HCT116 (cell line): ENCODE data around the gene PLRG1. TPM values are rescaled to one million over a fixed set of nuclear protein-coding genes. Genes with fewer than 3 reads are reported as not detected.

ENCODE experiments used
- ATAC-seq: fragments of 200-7000 bp; cut with Tn5 transposase; 2 replicates; pipeline ENCODE4 v1.9.1; 2020; ENCODE audit warnings: mild to moderate bottlenecking, moderate library complexity
- BruUV-seq: library from RNA; stranded (reverse); fragments of 400-500 nt; replicated peaks from 2 replicates; lab custom pipeline; 2021; lab: Mats Ljungman, UMichigan
- CTCF ChIA-PET: fragments of 300-600 bp; sonication (Branson Sonifier 250); formaldehyde crosslinking; loops from one replicate; lab custom pipeline; 2021; ENCODE audit warnings: antibody characterized with exemption; lab: Charles Lee
- POLR2A ChIA-PET: fragments of 300-600, 350-600 bp; sonication (Branson Sonifier 250); formaldehyde crosslinking; loops from one replicate; lab custom pipeline; 2021; ENCODE audit warnings: antibody characterized with exemption; lab: Charles Lee
- RAD21 ChIA-PET, 2 experiments: fragments of 300-600 bp; sonication (Branson Sonifier 250); formaldehyde crosslinking; loops; one replicate each; lab custom pipeline; 2023; ENCODE audit warnings: low total read pairs in 2 of 2; ENCODE audit not compliant: uncharacterized antibody in 2 of 2, unreplicated experiment in 2 of 2, low non-redundant PET in 1 of 2; lab: Charles Lee
- DNase-seq: peaks from one replicate; pipeline ENCODE4 v3.0.0-alpha.2; 2010; ENCODE audit warnings: low read depth, low spot score
- H2AFZ ChIP-seq: fragments of 200-600 bp; shearing (Covaris generic), sonication (generic); 2 replicates; pipeline ENCODE4 v1.6.1; 2017; ENCODE audit warnings: low read depth, mixed run types, mixed read lengths, antibody characterized with exemption, low read length; ENCODE audit not compliant: poor library complexity, severe bottlenecking
- H3K27ac ChIP-seq: 2 replicates; pipeline ENCODE4 v1.5.1; 2012; ENCODE audit warnings: low read depth, low read length
- H3K27me3 ChIP-seq: fragments of 200-600 bp; sonication (generic); 2 replicates; pipeline ENCODE4 v1.6.1; 2016; ENCODE audit warnings: mixed run types, low read length, mixed read lengths; ENCODE audit not compliant: insufficient read depth
- H3K36me3 ChIP-seq, 2 experiments: fragments of 200-500 bp in 1 of 2; fragments of 200-600 bp in 1 of 2; sonication (Bioruptor generic) in 1 of 2; sonication (generic) in 1 of 2; 2 replicates each; pipeline versions ENCODE4 v1.5.1 to v1.6.1; 2014 to 2016; ENCODE audit warnings: low read length in 2 of 2, inconsistent platforms in 1 of 2, mixed read lengths in 1 of 2, mixed run types in 1 of 2; ENCODE audit not compliant: insufficient read depth in 2 of 2, control insufficient read depth in 1 of 2
- H3K4me1 ChIP-seq, 2 experiments: fragments of 200-600 bp in 1 of 2; sonication (generic) in 1 of 2; 2 replicates each; pipeline versions ENCODE4 v1.5.1 to v1.6.1; 2012 to 2017; ENCODE audit warnings: low read length in 2 of 2, inconsistent platforms in 1 of 2, mild to moderate bottlenecking in 1 of 2, mixed read lengths in 1 of 2, mixed run types in 1 of 2, moderate library complexity in 1 of 2; ENCODE audit not compliant: insufficient read depth in 2 of 2, control insufficient read depth in 1 of 2
- H3K4me2 ChIP-seq: fragments of 200-600 bp; sonication (generic); 2 replicates; pipeline ENCODE4 v1.6.1; 2017; ENCODE audit warnings: mixed run types, low read length, mixed read lengths
- H3K4me3 ChIP-seq, 2 experiments: fragments of 200-600 bp in 1 of 2; sonication (generic) in 1 of 2; replicated peaks in 1 of 2; 2 replicates each; pipeline ENCODE4 v1.5.1; 2011 to 2016; ENCODE audit warnings: low read length in 2 of 2, control low read depth in 1 of 2, low read depth in 1 of 2, mild to moderate bottlenecking in 1 of 2, mixed read lengths in 1 of 2, mixed run types in 1 of 2
- H3K79me2 ChIP-seq: fragments of 200-600 bp; sonication (generic); 2 replicates; pipeline ENCODE4 v1.6.1; 2017; ENCODE audit warnings: mild to moderate bottlenecking, mixed run types, low read length, moderate library complexity, mixed read lengths; ENCODE audit not compliant: insufficient read depth
- H3K9ac ChIP-seq: fragments of 200-600 bp; sonication (generic); 2 replicates; pipeline ENCODE4 v1.6.1; 2016; ENCODE audit warnings: low read length, mixed read lengths
- H3K9me2 ChIP-seq: fragments of 200-600 bp; sonication (generic), shearing (Covaris generic); 2 replicates; pipeline ENCODE4 v1.6.1; 2017; ENCODE audit warnings: mixed run types, mild to moderate bottlenecking, moderate library complexity; ENCODE audit not compliant: insufficient read depth
- H3K9me3 ChIP-seq, 2 experiments: fragments of 200-500 bp in 1 of 2; fragments of 200-600 bp in 1 of 2; sonication (Bioruptor generic) in 1 of 2; sonication (generic) in 1 of 2; 2 replicates each; pipeline ENCODE4 v1.6.1; 2014 to 2017; ENCODE audit warnings: low read length in 2 of 2, mixed read lengths in 2 of 2, inconsistent platforms in 1 of 2, low read depth in 1 of 2, mild to moderate bottlenecking in 1 of 2, mixed run types in 1 of 2, moderate library complexity in 1 of 2; ENCODE audit not compliant: control insufficient read depth in 1 of 2, insufficient read depth in 1 of 2
- H4K20me1 ChIP-seq: fragments of 200-600 bp; sonication (generic), shearing (Covaris generic); 2 replicates; pipeline ENCODE4 v1.6.1; 2017; ENCODE audit warnings: mixed run types, mild to moderate bottlenecking, moderate library complexity; ENCODE audit not compliant: insufficient read depth
- CBX3 ChIP-seq: IDR thresholded peaks from 2 replicates; pipeline ENCODE4 v1.6.1; 2012; ENCODE audit warnings: low read depth
- CEBPB ChIP-seq: IDR thresholded peaks from 2 replicates; pipeline ENCODE4 v1.6.1; 2012; ENCODE audit warnings: low read depth
- EGR1 ChIP-seq: IDR thresholded peaks from 2 replicates; pipeline ENCODE4 v1.6.1; 2012; ENCODE audit warnings: low read depth
- EZH2 ChIP-seq: fragments of 200-600 bp; sonication (generic); IDR thresholded peaks from 2 replicates; pipeline ENCODE4 v1.6.1; 2017; ENCODE audit warnings: antibody characterized with exemption, mixed run types
- JUND ChIP-seq: IDR thresholded peaks from 2 replicates; pipeline ENCODE4 v1.6.1; 2012
- RAD21 ChIP-seq: IDR thresholded peaks from 2 replicates; pipeline ENCODE4 v1.6.1; 2012; ENCODE audit warnings: low read depth, mild to moderate bottlenecking
- SIN3A ChIP-seq: IDR thresholded peaks from 2 replicates; pipeline ENCODE4 v1.6.1; 2012; ENCODE audit warnings: low read depth
- SP1 ChIP-seq: IDR thresholded peaks from 2 replicates; pipeline ENCODE4 v1.6.1; 2012; ENCODE audit warnings: low read depth
- SRF ChIP-seq: IDR thresholded peaks from 2 replicates; pipeline ENCODE4 v1.6.1; 2012; ENCODE audit warnings: low read depth
- TCF7L2 ChIP-seq: IDR thresholded peaks from 2 replicates; pipeline ENCODE4 v1.7.0; 2011; ENCODE audit warnings: borderline replicate concordance, inconsistent platforms; ENCODE audit not compliant: insufficient read depth, insufficient read length; ENCODE audit errors: extremely low read depth
- ZFX ChIP-seq: fragments of 450-650 bp; IDR thresholded peaks from 2 replicates; pipeline ENCODE4 v1.6.1; 2017
- ZNF274 ChIP-seq: fragments of 200-500 bp; sonication (Bioruptor generic); IDR thresholded peaks from 2 replicates; pipeline ENCODE4 v1.6.1; 2014; ENCODE audit warnings: mild to moderate bottlenecking, low read depth, low read length, inconsistent platforms
- intact Hi-C: fragments of 100-400 bp; cut with micrococcal nuclease; formaldehyde crosslinking; loops from 2 replicates; pipeline ENCODE4 v1.10.0; 2022
- total RNA-seq: library from RNA; stranded (reverse); gene quantifications from one replicate; pipeline ENCODE4 v1.2.1, GENCODE V29; 2021; ENCODE audit not compliant: unreplicated experiment
- TF ChIP-seq, protein P1 (sequence below): IDR thresholded peaks from 2 replicates; pipeline ENCODE4 v1.6.1; 2012
- TF ChIP-seq, protein P2 (sequence below): IDR thresholded peaks from 2 replicates; pipeline ENCODE4 v1.6.1; 2011; ENCODE audit warnings: mild to moderate bottlenecking, low read length, moderate library complexity; ENCODE audit not compliant: insufficient replicate concordance; ENCODE audit errors: extremely low read depth

Gene PLRG1
- total RNA-seq, 1 experiment from 2014 or later, result 141 TPM

DNA sequence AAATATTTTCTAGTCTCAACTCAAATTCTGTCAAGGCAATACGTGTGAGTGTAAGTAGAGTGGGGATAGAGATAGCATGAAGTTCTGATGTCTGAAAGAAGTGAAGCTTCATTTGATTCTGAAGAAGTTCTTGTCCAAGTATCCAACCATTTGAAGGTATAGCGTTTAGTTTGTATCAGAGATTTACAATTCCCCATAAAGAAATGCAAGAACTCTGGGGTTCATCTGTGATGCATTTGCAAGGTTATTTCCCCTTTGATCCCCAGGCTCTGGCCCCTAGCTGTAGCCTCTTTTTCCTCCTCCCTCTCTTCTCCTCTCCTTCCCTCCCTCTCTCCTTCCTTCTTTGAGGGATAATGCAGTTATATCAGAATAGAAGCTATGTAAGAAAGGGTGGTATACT is 32.5 kb upstream of the PLRG1 start:
- Histone ChIP-seq H3K36me3 (no peaks in the 10 kb centered on the region), H3K79me2 (no peaks in the 10 kb centered on the region), H3K4me2 (no peak overlapping the region), H3K9ac (no peak overlapping the region), H3K27ac (no peak overlapping the region), H2AFZ (no peak overlapping the region), H3K4me3 (no peak overlapping the region), H3K27me3 (no peaks in the 10 kb centered on the region), H4K20me1 (no peaks in the 10 kb centered on the region), H3K9me3 (no peaks in the 10 kb centered on the region), H3K9me2 (no peaks in the 10 kb centered on the region), H3K4me1 (no peaks in the 10 kb centered on the region)
- no peak for ATAC-seq
- DNase-seq, result no peak
- RAD21 ChIA-PET, result no interaction called here
- intact Hi-C loops, result no loop called here
- CTCF ChIA-PET, result no interaction called here
- TF ChIP-seq SRF (no peak), EZH2 (no peak), SIN3A (no peak), ZFX (no peak), EGR1 (no peak), RAD21 (no peak), SP1 (no peak), ZNF274 (no peak), TCF7L2 (no peak), CEBPB (no peak), JUND (no peak), CBX3 (no peak)
- TF ChIP-seq, protein P1, sequence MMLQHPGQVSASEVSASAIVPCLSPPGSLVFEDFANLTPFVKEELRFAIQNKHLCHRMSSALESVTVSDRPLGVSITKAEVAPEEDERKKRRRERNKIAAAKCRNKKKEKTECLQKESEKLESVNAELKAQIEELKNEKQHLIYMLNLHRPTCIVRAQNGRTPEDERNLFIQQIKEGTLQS, result no peak
- TF ChIP-seq, protein P2, sequence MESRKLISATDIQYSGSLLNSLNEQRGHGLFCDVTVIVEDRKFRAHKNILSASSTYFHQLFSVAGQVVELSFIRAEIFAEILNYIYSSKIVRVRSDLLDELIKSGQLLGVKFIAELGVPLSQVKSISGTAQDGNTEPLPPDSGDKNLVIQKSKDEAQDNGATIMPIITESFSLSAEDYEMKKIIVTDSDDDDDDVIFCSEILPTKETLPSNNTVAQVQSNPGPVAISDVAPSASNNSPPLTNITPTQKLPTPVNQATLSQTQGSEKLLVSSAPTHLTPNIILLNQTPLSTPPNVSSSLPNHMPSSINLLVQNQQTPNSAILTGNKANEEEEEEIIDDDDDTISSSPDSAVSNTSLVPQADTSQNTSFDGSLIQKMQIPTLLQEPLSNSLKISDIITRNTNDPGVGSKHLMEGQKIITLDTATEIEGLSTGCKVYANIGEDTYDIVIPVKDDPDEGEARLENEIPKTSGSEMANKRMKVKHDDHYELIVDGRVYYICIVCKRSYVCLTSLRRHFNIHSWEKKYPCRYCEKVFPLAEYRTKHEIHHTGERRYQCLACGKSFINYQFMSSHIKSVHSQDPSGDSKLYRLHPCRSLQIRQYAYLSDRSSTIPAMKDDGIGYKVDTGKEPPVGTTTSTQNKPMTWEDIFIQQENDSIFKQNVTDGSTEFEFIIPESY, result no peak
- BruUV-seq, result no TSS peak
- POLR2A ChIA-PET, result no interaction called here
